ENCODE results near the gene ADRB1.

Gene ADRB1

GRCh38 chr10:114081911-114082583, 38.4 kb downstream of the ADRB1 start:
- H3K4me3 ChIP-seq (replicated peaks; ENCODE audit: low read depth, low read length) = no peak overlapping the region
- TF ChIP-seq, protein P1, sequence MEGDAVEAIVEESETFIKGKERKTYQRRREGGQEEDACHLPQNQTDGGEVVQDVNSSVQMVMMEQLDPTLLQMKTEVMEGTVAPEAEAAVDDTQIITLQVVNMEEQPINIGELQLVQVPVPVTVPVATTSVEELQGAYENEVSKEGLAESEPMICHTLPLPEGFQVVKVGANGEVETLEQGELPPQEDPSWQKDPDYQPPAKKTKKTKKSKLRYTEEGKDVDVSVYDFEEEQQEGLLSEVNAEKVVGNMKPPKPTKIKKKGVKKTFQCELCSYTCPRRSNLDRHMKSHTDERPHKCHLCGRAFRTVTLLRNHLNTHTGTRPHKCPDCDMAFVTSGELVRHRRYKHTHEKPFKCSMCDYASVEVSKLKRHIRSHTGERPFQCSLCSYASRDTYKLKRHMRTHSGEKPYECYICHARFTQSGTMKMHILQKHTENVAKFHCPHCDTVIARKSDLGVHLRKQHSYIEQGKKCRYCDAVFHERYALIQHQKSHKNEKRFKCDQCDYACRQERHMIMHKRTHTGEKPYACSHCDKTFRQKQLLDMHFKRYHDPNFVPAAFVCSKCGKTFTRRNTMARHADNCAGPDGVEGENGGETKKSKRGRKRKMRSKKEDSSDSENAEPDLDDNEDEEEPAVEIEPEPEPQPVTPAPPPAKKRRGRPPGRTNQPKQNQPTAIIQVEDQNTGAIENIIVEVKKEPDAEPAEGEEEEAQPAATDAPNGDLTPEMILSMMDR (IDR thresholded peaks at IDR 0.05; ENCODE audit: low read length, missing control alignments) = no peak
- no peak for DNase-seq (ENCODE audit: low read depth)

DNA sequence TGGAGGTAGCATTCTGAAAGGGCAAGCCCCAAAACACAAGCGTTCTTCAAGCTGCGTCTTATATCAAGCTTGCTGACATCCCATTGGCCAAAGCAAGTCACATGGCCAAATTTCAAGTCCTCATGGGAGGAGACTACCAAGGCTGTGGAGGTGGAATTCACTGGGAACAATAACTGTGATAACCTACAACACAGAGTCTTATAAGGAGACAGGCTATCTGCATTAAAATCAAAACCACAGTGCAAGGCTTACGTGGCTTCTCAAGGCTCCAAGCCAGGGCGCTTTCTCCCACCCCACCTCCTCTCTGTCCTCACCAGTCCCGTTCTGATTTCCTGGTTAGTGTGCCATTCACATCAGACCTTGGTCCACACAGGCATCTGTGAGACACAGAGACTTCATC, 39.4 kb downstream of the ADRB1 start:
- H3K4me3 ChIP-seq (replicated peaks; ENCODE audit: low read depth, low read length) = no peak overlapping the region
- no peak for DNase-seq (ENCODE audit: low read depth)
- TF ChIP-seq, protein P1 (IDR thresholded peaks at IDR 0.05; ENCODE audit: low read length, missing control alignments) = no peak

DNA sequence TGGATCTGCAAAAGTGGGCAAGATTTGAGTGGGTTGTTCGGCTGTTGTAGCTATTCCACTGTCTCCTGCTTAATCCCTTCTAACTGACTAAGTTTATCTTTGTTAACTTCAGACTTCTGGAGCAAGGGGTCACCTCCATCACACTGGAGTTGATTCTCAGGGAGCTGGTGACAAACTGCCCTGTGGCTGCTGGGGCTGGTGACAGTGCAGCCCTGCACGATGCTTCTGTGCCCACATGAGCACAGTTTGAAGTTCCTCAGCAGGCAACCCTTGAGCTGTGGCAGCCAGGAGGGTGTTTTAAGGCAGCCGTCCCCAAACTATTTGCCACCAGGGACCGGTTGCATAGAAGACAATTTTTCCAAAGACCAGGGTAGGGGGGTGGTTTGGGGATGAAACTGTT, 40.5 kb downstream of the ADRB1 start:
- TF ChIP-seq, protein P1 (IDR thresholded peaks at IDR 0.05; ENCODE audit: low read length, missing control alignments) = no peak
- no peak for DNase-seq (ENCODE audit: low read depth)
- no peak overlapping the region for H3K4me3 ChIP-seq (replicated peaks; ENCODE audit: low read depth, low read length)

- TF ChIP-seq, protein P1 (IDR thresholded peaks at IDR 0.05; ENCODE audit: low read length, missing control alignments) = no peak
- DNase-seq (ENCODE audit: low read depth) = no peak
- no peak overlapping the region for H3K4me3 ChIP-seq (replicated peaks; ENCODE audit: low read depth, low read length)
These were observed 43.6 kb downstream of the ADRB1 start for GRCh38 chr10:114087255-114087654.

DNA sequence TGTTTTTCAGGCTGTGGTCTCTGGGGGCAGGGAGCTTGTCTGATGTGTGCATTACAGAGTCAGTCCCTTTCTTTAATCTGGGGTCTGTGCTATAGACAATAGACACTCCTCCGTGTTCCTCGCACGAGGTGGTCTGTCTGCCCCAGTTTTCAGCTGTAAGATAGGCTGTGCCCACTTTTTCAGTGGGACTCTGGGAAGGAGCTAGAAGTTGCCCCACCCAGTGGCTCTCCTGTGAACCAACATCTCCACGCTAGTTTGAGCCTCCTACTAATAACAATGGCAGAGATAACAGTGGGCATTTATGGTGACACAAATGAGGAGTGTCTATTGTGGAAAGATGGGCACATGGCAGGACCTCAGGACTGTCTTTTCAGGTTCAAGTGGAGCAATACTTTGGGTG, 44.0 kb downstream of the ADRB1 start:
- DNase-seq (ENCODE audit: low read depth) = no peak
- no peak overlapping the region for H3K4me3 ChIP-seq (replicated peaks; ENCODE audit: low read depth, low read length)
- TF ChIP-seq, protein P1 (IDR thresholded peaks at IDR 0.05; ENCODE audit: low read length, missing control alignments) = no peak

DNA sequence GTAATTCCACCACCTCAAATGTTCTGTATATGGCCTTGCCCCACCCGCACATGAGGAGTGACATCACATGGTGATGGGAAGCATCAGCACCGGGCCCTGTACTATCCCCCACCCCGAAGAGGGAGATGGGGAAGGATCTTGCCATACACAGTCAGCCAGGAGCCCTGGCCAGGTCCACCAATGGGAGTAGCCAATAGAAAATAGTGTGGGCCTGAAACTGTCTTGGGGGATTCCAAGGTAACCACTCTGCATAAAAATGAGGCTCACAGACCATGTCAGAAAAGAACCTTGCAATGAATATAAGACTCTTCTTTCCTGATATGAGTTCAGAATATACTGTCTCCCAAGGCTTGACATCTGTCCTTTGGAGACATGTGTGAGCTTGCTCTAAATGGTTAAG, 51.1 kb downstream of the ADRB1 start:
- TF ChIP-seq, protein P1 (IDR thresholded peaks at IDR 0.05; ENCODE audit: low read length, missing control alignments) = no peak
- DNase-seq (ENCODE audit: low read depth) = no peak
- H3K4me3 ChIP-seq (replicated peaks; ENCODE audit: low read depth, low read length) = no peak overlapping the region

Data from fibroblast of pulmonary artery (primary cell).